ENCODE data around the gene CDK6.

CDK6 gene

DNA sequence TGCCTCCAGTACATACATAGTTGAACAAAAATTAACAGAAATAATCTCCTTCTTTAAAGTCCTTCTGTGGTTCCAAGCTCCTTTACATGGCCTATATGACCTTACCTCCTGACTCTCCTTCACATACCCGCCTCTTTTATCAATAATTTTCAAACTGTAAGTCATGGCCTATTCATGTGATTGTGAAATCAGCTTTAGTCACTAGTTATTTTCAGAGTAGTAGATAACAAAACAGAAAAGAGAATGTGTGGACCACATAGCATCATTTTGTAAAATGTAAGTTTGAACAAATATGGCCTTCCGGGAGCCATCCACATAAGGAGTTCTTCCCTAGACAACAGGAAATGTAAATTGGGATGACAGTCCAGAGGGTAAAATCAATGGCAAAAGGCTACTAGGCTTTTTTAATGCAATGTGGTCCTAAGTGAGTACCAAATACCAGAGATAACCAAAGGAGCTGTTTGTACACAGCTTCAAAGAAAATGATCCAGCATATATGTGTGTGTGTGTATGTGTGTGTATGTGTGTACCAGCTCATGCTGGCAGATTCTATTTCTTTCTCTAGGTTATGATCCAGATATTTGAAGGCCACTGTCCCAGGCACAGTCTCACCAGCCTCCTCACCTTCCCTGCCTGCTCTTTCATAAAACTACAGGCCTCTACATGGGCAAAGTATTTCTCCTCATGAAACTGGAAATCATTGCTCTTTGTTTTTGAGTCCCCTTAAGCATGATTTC is 233.9 kb downstream of the CDK6 start:
- TF ChIP-seq, protein P1, sequence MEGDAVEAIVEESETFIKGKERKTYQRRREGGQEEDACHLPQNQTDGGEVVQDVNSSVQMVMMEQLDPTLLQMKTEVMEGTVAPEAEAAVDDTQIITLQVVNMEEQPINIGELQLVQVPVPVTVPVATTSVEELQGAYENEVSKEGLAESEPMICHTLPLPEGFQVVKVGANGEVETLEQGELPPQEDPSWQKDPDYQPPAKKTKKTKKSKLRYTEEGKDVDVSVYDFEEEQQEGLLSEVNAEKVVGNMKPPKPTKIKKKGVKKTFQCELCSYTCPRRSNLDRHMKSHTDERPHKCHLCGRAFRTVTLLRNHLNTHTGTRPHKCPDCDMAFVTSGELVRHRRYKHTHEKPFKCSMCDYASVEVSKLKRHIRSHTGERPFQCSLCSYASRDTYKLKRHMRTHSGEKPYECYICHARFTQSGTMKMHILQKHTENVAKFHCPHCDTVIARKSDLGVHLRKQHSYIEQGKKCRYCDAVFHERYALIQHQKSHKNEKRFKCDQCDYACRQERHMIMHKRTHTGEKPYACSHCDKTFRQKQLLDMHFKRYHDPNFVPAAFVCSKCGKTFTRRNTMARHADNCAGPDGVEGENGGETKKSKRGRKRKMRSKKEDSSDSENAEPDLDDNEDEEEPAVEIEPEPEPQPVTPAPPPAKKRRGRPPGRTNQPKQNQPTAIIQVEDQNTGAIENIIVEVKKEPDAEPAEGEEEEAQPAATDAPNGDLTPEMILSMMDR (IDR thresholded peaks at IDR 0.05; ENCODE audit: insufficient read depth, missing control alignments), result no peak
- DNase-seq (ENCODE audit: insufficient read length, low spot score), result no peak
- FAIRE-seq, result no peak

DNA sequence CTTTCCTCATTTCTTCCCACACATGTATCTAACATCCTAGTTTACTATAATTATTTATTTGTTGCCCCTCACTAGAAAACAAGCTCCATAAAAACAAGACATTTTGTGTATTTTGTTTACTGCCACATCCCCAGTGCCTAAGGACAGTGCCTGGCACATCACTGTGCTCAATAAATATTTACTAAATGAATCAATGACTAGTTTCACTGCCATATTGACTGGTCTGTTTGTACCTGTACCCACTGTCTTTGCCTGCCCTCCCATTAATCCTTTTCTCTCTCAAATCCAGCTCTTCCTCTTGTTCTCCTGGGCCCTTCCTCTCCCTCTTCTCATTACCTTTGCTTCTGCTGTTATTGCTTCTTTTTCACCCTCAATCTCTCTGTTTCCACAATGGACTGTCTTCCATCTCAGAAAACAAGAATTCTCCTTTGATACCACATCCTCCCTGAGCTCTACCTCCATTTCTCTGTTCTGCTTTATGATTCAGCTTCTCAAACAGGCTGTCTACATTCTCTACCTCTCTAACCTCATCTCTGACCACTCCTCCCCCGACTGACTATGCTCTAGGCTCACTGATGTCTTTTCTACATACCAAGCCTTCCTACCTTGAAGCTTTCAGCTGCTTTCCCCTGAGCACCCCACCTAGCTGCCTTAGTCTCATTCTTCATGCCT is 237.9 kb downstream of the CDK6 start:
- FAIRE-seq (no peak), DNase-seq (ENCODE audit: insufficient read length, low spot score) (no peak)
- TF ChIP-seq, protein P1 (IDR thresholded peaks at IDR 0.05; ENCODE audit: insufficient read depth, missing control alignments), result no peak

DNA sequence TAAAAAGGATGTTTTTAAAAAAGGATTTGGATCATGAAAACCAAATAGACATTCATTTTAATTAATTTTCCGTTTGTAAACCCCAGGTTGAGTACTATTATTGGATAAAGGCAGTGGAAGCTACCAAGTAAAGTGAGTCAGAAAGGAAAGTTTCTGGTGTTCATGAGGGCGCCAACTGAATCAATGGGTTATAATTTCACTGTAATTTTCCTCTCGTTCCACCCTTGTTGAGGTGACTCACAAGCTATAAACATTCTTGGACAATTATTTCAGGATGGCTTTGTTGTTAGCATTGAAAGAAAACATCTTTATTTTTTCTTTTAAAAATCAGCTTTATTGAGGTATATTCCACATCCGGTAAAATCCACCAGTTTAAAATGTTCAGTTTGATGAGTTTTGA is 241.1 kb downstream of the CDK6 start:
- DNase-seq (ENCODE audit: insufficient read length, low spot score) (no peak), FAIRE-seq (no peak)
- TF ChIP-seq, protein P1 (IDR thresholded peaks at IDR 0.05; ENCODE audit: insufficient read depth, missing control alignments), result no peak

GRCh38 chr7:92594746-92595145 is 241.6 kb downstream of the CDK6 start:
- DNase-seq (ENCODE audit: insufficient read length, low spot score) (no peak), FAIRE-seq (no peak)
- TF ChIP-seq, protein P1 (IDR thresholded peaks at IDR 0.05; ENCODE audit: insufficient read depth, missing control alignments), result no peak

GRCh38 chr7:92590711-92591310 is 245.6 kb downstream of the CDK6 start:
- DNase-seq (ENCODE audit: insufficient read length, low spot score) (no peak), FAIRE-seq (no peak)
- TF ChIP-seq, protein P1 (IDR thresholded peaks at IDR 0.05; ENCODE audit: insufficient read depth, missing control alignments), result no peak

DNA sequence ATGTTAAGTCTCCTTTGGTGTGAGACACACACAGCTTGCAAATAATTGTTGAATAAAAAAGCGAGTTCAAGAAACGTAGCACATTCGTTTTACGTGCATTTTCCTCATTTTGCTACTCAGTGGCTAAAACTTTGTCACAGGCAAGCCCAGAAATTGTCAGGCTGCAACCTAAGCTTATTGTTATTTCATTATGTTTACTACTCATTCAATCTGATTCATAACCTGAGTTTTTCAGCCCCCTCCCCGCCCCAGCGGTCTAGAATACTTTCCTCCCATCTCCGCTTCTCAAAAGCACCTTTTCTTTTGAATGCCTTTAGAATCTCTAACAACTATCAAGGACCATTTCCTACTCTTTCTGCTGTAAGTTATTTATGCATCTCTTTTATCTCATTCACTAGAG is 247.3 kb downstream of the CDK6 start:
- DNase-seq (ENCODE audit: insufficient read length, low spot score) (no peak), FAIRE-seq (no peak)
- TF ChIP-seq, protein P1 (IDR thresholded peaks at IDR 0.05; ENCODE audit: insufficient read depth, missing control alignments), result no peak

DNA sequence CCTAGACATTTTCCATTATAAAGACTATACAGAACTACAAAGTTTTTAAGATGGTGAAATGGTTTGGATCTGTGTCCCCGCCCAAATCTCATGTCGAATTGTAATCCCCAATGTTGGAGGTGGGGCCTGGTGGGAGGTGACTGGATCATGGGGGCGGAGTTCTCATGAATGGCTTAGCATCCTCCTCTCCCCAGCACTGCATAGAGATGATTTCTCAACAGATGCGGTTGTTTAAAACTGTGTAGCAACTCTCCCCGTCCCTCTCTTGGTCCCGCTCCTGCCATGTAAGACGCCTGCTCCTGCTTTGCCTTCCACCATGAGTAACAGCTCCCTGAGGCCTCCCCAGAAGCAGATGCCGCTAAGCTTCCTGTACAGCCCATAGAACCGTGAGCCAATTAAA is 247.8 kb downstream of the CDK6 start:
- DNase-seq (ENCODE audit: insufficient read length, low spot score) (no peak), FAIRE-seq (no peak)
- TF ChIP-seq, protein P1 (IDR thresholded peaks at IDR 0.05; ENCODE audit: insufficient read depth, missing control alignments), result no peak

Data from D721Med (cell line).